PFSK-1 (cell line): ENCODE measurements around the gene PPP1R14B.

Source experiments
- FOXP2 ChIP-seq: optimal IDR thresholded peaks from 2 replicates; pipeline ENCODE3; 2011; ENCODE audit warnings: borderline replicate concordance, control low read depth, inconsistent platforms; ENCODE audit not compliant: insufficient read depth; ENCODE audit errors: extremely low read length, extremely low read depth
- POLR2AphosphoS5 ChIP-seq: IDR thresholded peaks from 2 replicates; pipeline ENCODE4 v1.6.1; 2012; ENCODE audit warnings: low read depth, mild to moderate bottlenecking, control low read depth, low read length, moderate library complexity
- REST ChIP-seq, 2 experiments: IDR thresholded peaks; 2 replicates each; pipeline versions ENCODE4 v1.6.1 to v1.8.0; 2011 to 2012; ENCODE audit warnings: low read depth in 2 of 2, low read length in 2 of 2, control low read depth in 1 of 2, inconsistent platforms in 1 of 2, mild to moderate bottlenecking in 1 of 2, moderate library complexity in 1 of 2; ENCODE audit not compliant: insufficient read depth in 1 of 2
- SIN3A ChIP-seq: IDR thresholded peaks from 2 replicates; pipeline ENCODE4 v1.6.1; 2012; ENCODE audit warnings: mild to moderate bottlenecking, low read length, moderate library complexity, borderline replicate concordance; ENCODE audit not compliant: insufficient read depth
- TAF1 ChIP-seq: IDR thresholded peaks from 2 replicates; pipeline ENCODE4 v1.6.1; 2012; ENCODE audit warnings: low read length, control low read depth, borderline replicate concordance; ENCODE audit not compliant: insufficient read depth

PPP1R14B gene

GRCh38 chr11:64255135-64256128 is 8.7 kb upstream of the PPP1R14B start:
- no peak for TF ChIP-seq TAF1
- no peak for TF ChIP-seq FOXP2
- no peak for TF ChIP-seq POLR2AphosphoS5
- no peak for TF ChIP-seq SIN3A
- no peak for TF ChIP-seq REST (IDR thresholded peaks at IDR 0.05; ENCODE audit: insufficient read depth in 1 of 2, low read depth in 2 of 2, low read length in 2 of 2)

GRCh38 chr11:64254326-64254725 is 7.6 kb upstream of the PPP1R14B start:
- TF ChIP-seq REST (IDR thresholded peaks at IDR 0.05; ENCODE audit: insufficient read depth in 1 of 2, low read depth in 2 of 2, low read length in 2 of 2) = no peak
- TF ChIP-seq FOXP2 = no peak
- TF ChIP-seq POLR2AphosphoS5 = no peak
- TF ChIP-seq SIN3A = no peak
- TF ChIP-seq TAF1 = no peak

GRCh38 chr11:64253481-64253880 is 6.7 kb upstream of the PPP1R14B start:
- TF ChIP-seq FOXP2 = no peak
- TF ChIP-seq REST (IDR thresholded peaks at IDR 0.05; ENCODE audit: insufficient read depth in 1 of 2, low read depth in 2 of 2, low read length in 2 of 2) = no peak
- TF ChIP-seq TAF1 = no peak
- TF ChIP-seq SIN3A = no peak
- TF ChIP-seq POLR2AphosphoS5 = no peak

- TF ChIP-seq SIN3A (no peak), POLR2AphosphoS5 (no peak), TAF1 (no peak), FOXP2 (no peak), REST (IDR thresholded peaks at IDR 0.05; ENCODE audit: insufficient read depth in 1 of 2, low read depth in 2 of 2, low read length in 2 of 2) (no peak)
Measured at GRCh38 chr11:64253043-64253442, 6.3 kb upstream of the PPP1R14B start.
